Upper lobe of left lung (tissue), 4 donors: ENCODE measurements around the gene FRMPD4.

ENCODE experiments used
- EP300 ChIP-seq, 4 donors: sonication (generic); formaldehyde crosslinking; IDR thresholded peaks; one replicate each; pipeline ENCODE4 v1.5.1; 2017; ENCODE audit warnings: antibody characterized with exemption in 4 of 4, control low read depth in 2 of 4
- POLR2A ChIP-seq, 4 donors: fragments of 450-650 bp; IDR thresholded peaks; one replicate each; pipeline ENCODE4 v1.5.1; 2016 to 2017; ENCODE audit warnings: antibody characterized with exemption in 4 of 4, mild to moderate bottlenecking in 2 of 4
- POLR2AphosphoS5 ChIP-seq, 2 donors: sonication (generic); formaldehyde crosslinking; IDR thresholded peaks; one replicate each; pipeline ENCODE4 v1.5.1; 2017; ENCODE audit warnings: antibody characterized with exemption in 2 of 2
- TF ChIP-seq, protein P1 (sequence below), 6 experiments: fragments of 450-650 bp in 4 of 6; fragments of 200-600 bp in 2 of 6; sonication (generic) in 2 of 6; IDR thresholded peaks; one replicate each; pipeline ENCODE4 v1.5.1; 2016 to 2019; ENCODE audit warnings: antibody characterized with exemption in 6 of 6

DNA sequence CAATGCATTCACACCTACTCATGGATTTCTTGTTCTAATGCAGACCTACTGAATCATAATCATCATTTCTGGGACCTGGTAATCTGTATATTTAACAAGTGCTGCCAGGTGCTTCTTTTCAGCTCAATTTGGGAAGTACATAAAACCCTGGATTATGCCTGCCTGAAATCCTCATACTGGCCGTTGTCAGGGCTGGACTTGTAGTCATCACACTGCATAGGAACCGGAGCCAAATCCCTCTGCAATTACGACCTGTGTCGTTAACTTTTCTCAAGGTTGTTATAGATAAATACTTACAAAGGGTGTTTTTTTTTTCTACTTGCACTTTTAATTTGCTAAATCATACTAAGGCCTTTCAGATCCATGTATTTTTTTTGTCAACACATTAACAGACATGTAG, 358.1 kb downstream of the FRMPD4 start:
- TF ChIP-seq, protein P1, sequence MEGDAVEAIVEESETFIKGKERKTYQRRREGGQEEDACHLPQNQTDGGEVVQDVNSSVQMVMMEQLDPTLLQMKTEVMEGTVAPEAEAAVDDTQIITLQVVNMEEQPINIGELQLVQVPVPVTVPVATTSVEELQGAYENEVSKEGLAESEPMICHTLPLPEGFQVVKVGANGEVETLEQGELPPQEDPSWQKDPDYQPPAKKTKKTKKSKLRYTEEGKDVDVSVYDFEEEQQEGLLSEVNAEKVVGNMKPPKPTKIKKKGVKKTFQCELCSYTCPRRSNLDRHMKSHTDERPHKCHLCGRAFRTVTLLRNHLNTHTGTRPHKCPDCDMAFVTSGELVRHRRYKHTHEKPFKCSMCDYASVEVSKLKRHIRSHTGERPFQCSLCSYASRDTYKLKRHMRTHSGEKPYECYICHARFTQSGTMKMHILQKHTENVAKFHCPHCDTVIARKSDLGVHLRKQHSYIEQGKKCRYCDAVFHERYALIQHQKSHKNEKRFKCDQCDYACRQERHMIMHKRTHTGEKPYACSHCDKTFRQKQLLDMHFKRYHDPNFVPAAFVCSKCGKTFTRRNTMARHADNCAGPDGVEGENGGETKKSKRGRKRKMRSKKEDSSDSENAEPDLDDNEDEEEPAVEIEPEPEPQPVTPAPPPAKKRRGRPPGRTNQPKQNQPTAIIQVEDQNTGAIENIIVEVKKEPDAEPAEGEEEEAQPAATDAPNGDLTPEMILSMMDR (IDR thresholded peaks at IDR 0.05) = no peak
- TF ChIP-seq EP300 (IDR thresholded peaks at IDR 0.05) = no peak
- no peak for TF ChIP-seq POLR2AphosphoS5 (IDR thresholded peaks at IDR 0.05)
- no peak for TF ChIP-seq POLR2A (IDR thresholded peaks at IDR 0.05)
